Activated CD8-positive, alpha-beta memory T cell treated with anti-CD3 and anti-CD28 coated beads, Interleukin-2, amount 50 U/mL, for 48 hours (primary cell): ENCODE results near the gene CCT6B.
"Not testable (repeated sequence)": the region's sequence is repeated elsewhere in the genome, so short reads cannot be mapped to it uniquely, and the experiment has no call there.

Experiments used
- DNase-seq: peaks from one replicate; pipeline ENCODE4 v3.0.0-alpha.2; 2020

The CCT6B gene

GRCh38 chr17:34979650-34980352 lies 18.5 kb upstream of the CCT6B start:
- no peak for DNase-seq

GRCh38 chr17:34979153-34979552 lies 17.9 kb upstream of the CCT6B start:
- DNase-seq = no peak

GRCh38 chr17:34974794-34975785 lies 13.8 kb upstream of the CCT6B start:
- DNase-seq = no peak

- no peak for DNase-seq
These were observed 12.9 kb upstream of the CCT6B start for GRCh38 chr17:34974179-34974578.

GRCh38 chr17:34958438-34958837 lies 2.8 kb downstream of the CCT6B start:
- DNase-seq = no peak

- DNase-seq = not testable (repeated sequence)
These were observed 10.5 kb downstream of the CCT6B start for GRCh38 chr17:34950780-34951179.

- DNase-seq = no peak
These were observed 31.0 kb downstream of the CCT6B start for GRCh38 chr17:34930283-34930682.

GRCh38 chr17:34926661-34927060 lies 34.6 kb downstream of the CCT6B start:
- DNase-seq = no peak

- DNase-seq = no peak
These were observed 40.6 kb downstream of the CCT6B start for GRCh38 chr17:34920676-34921075.

GRCh38 chr17:34917381-34917780 lies 43.9 kb downstream of the CCT6B start:
- no peak for DNase-seq

- DNase-seq = no peak
These were observed 45.1 kb downstream of the CCT6B start for GRCh38 chr17:34916120-34916519.

- no peak for DNase-seq
These were observed 48.3 kb downstream of the CCT6B start for GRCh38 chr17:34913001-34913400.

GRCh38 chr17:34909040-34909439 lies 52.2 kb downstream of the CCT6B start:
- DNase-seq = no peak

GRCh38 chr17:34902831-34903547 lies 58.3 kb downstream of the CCT6B start:
- DNase-seq = no peak

- no peak for DNase-seq
These were observed 61.5 kb downstream of the CCT6B start for GRCh38 chr17:34899643-34900291.

- no peak for DNase-seq
These were observed 65.9 kb downstream of the CCT6B start for GRCh38 chr17:34895383-34895782.

- no peak for DNase-seq
These were observed 66.3 kb downstream of the CCT6B start for GRCh38 chr17:34894964-34895363.

- DNase-seq = no peak
These were observed 68.6 kb downstream of the CCT6B start for GRCh38 chr17:34892461-34893249.

- DNase-seq = no peak
These were observed 74.4 kb downstream of the CCT6B start for GRCh38 chr17:34886831-34887230.

- no peak for DNase-seq
These were observed 76.2 kb downstream of the CCT6B start for GRCh38 chr17:34885076-34885475.

GRCh38 chr17:34884597-34884996 lies 76.7 kb downstream of the CCT6B start:
- no peak for DNase-seq
